DND-41 (cell line): ENCODE data around the gene SF3B6.

ENCODE experiments used
- ATAC-seq: fragments of 200-7000 bp; cut with Tn5 transposase; 3 replicates; pipeline ENCODE4 v1.9.1; 2021; ENCODE audit warnings: low read depth; ENCODE audit not compliant: insufficient read depth
- DNase-seq: peaks from one replicate; pipeline ENCODE4 v3.0.0-alpha.2; 2020
- H2AFZ ChIP-seq: 2 replicates; pipeline ENCODE4 v1.6.0; 2012; ENCODE audit warnings: low read depth, low read length
- H3K27ac ChIP-seq: 2 replicates; pipeline ENCODE4 v1.5.1; 2012; ENCODE audit warnings: low read length, inconsistent platforms
- H3K27me3 ChIP-seq: fragments of 200-600 bp; sonication (generic); 2 replicates; pipeline ENCODE4 v1.6.0; 2012; ENCODE audit warnings: low read length, mild to moderate bottlenecking, inconsistent platforms; ENCODE audit not compliant: insufficient read depth, poor library complexity
- H3K36me3 ChIP-seq: 2 replicates; pipeline ENCODE4 v1.5.1; 2012; ENCODE audit warnings: low read length, inconsistent platforms; ENCODE audit not compliant: insufficient read depth
- H3K4me1 ChIP-seq: 2 replicates; pipeline ENCODE4 v1.5.1; 2012; ENCODE audit warnings: mild to moderate bottlenecking, low read length; ENCODE audit not compliant: insufficient read depth
- H3K4me2 ChIP-seq: 2 replicates; pipeline ENCODE4 v1.6.0; 2012; ENCODE audit warnings: mild to moderate bottlenecking, moderate library complexity, low read length, inconsistent platforms; ENCODE audit not compliant: insufficient read depth
- H3K4me3 ChIP-seq, 2 experiments: fragments of 200-600 bp in 1 of 2; shearing (Covaris generic) in 1 of 2; 2 replicates each; pipeline ENCODE4 v1.5.1; 2012 to 2016; ENCODE audit warnings: inconsistent platforms in 2 of 2, low read length in 2 of 2, mild to moderate bottlenecking in 2 of 2, low read depth in 1 of 2, moderate library complexity in 1 of 2
- H3K79me2 ChIP-seq: 2 replicates; pipeline ENCODE4 v1.6.0; 2012; ENCODE audit warnings: low read length, inconsistent platforms; ENCODE audit not compliant: insufficient read depth
- H3K9ac ChIP-seq: 2 replicates; pipeline ENCODE4 v1.6.0; 2012; ENCODE audit warnings: low read depth, mild to moderate bottlenecking, inconsistent platforms, low read length, moderate library complexity
- H3K9me3 ChIP-seq: 2 replicates; pipeline ENCODE4 v1.5.1; 2012; ENCODE audit warnings: low read length, moderate library complexity, mild to moderate bottlenecking, inconsistent platforms; ENCODE audit not compliant: insufficient read depth, severe bottlenecking
- H4K20me1 ChIP-seq: 2 replicates; pipeline ENCODE4 v1.6.0; 2012; ENCODE audit warnings: low read length; ENCODE audit not compliant: insufficient read depth
- EZH2 ChIP-seq: IDR thresholded peaks from 3 replicates; pipeline ENCODE4 v1.6.1; 2012; ENCODE audit warnings: borderline replicate concordance, low read depth, mild to moderate bottlenecking, moderate library complexity, low read length, inconsistent platforms; ENCODE audit not compliant: severe bottlenecking
- TF ChIP-seq, protein P1 (sequence below): IDR thresholded peaks from 2 replicates; pipeline ENCODE4 v1.5.1; 2012; ENCODE audit warnings: borderline replicate concordance, low read length, moderate library complexity, mild to moderate bottlenecking; ENCODE audit not compliant: poor library complexity, severe bottlenecking; ENCODE audit errors: extremely low read depth

SF3B6 gene

DNA sequence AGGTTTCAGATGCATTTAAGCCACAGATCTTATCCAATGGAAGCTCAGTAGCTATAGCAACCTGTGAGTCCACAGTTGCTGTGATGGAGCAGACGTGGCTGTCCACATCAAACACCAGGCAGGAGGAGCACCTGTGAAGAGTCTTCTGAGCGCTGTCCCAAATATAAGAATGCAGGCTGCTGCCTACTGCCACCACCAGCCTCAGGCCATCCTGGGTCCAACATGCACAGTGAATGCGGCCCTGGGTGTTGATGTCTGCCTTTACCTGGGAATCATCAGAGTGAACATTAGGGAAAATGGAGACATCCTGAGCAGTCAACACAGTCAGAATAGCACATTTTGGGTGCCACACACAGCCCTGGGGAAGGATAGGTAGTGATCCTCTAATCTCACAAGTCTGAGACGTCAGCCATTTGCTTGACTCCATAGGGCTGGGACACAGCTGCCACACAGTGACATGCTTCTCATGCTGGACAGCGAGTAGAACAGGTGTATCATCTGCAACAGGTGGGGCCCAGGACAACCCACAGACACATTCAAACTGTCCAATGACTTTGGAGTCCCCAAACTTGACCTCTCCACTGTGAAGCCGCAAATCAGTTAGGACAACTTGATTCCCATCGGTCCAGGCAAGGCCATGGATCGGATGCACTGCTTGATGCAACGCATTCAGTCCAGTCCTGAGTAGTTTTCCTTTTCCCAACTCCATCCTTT, 37.2 kb downstream of the SF3B6 start:
- peaks cover 5% of the 10 kb centered on the region; the same call in 1 of the 2 replicates for H4K20me1 ChIP-seq
- H3K4me3 ChIP-seq: no peak overlapping the region
- no peaks in the 10 kb centered on the region for H3K9me3 ChIP-seq
- peaks cover 77% of the 10 kb centered on the region for H3K79me2 ChIP-seq
- TF ChIP-seq, protein P1, sequence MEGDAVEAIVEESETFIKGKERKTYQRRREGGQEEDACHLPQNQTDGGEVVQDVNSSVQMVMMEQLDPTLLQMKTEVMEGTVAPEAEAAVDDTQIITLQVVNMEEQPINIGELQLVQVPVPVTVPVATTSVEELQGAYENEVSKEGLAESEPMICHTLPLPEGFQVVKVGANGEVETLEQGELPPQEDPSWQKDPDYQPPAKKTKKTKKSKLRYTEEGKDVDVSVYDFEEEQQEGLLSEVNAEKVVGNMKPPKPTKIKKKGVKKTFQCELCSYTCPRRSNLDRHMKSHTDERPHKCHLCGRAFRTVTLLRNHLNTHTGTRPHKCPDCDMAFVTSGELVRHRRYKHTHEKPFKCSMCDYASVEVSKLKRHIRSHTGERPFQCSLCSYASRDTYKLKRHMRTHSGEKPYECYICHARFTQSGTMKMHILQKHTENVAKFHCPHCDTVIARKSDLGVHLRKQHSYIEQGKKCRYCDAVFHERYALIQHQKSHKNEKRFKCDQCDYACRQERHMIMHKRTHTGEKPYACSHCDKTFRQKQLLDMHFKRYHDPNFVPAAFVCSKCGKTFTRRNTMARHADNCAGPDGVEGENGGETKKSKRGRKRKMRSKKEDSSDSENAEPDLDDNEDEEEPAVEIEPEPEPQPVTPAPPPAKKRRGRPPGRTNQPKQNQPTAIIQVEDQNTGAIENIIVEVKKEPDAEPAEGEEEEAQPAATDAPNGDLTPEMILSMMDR: no peak
- TF ChIP-seq EZH2: no peak
- ATAC-seq (no peak), DNase-seq (no peak)
- peaks cover 14% of the 10 kb centered on the region; the same call in 1 of the 2 replicates for H3K4me1 ChIP-seq
- no peak overlapping the region for H3K9ac ChIP-seq
- H3K36me3 ChIP-seq: peaks cover 36% of the 10 kb centered on the region
- no peak overlapping the region for H2AFZ ChIP-seq
- no peaks in the 10 kb centered on the region for H3K27me3 ChIP-seq
- no peak overlapping the region for H3K4me2 ChIP-seq
- no peak overlapping the region for H3K27ac ChIP-seq

DNA sequence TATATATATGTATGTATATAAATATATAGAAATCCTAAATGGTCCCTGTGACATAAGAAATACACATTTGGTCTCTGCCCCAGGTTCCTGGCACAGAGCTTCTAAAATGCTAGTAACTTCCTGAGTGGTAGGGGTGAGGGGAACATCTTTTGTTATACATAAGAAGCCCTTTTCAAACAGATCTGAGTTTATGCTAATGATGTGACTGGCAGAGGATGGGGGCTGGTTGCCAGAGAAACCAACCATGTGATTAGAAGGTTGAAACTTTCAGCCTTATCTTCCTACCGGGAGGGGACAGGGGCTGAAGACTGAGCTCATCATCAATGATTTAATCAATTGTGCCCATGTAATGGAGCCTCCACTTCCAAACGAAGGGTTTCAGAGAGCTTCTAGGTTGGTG, 49.9 kb downstream of the SF3B6 start:
- Histone ChIP-seq H3K4me2 (no peak overlapping the region), H3K4me3 (no peak overlapping the region), H3K27ac (no peak overlapping the region), H3K79me2 (0 out of 2 replicates have a peak, but pooled peaks cover 2% of the 10 kb centered on the region), H3K9ac (no peak overlapping the region), H2AFZ (no peak overlapping the region), H4K20me1 (peaks cover 11% of the 10 kb centered on the region), H3K4me1 (no peaks in the 10 kb centered on the region), H3K27me3 (no peaks in the 10 kb centered on the region), H3K9me3 (no peaks in the 10 kb centered on the region), H3K36me3 (peaks cover 73% of the 10 kb centered on the region)
- DNase-seq (no peak), ATAC-seq (no peak)
- no peak for TF ChIP-seq EZH2
- TF ChIP-seq, protein P1: no peak

- H3K4me1 ChIP-seq: no peaks in the 10 kb centered on the region
- H3K27ac ChIP-seq: no peak overlapping the region
- peaks cover 63% of the 10 kb centered on the region for H3K36me3 ChIP-seq
- H3K79me2 ChIP-seq: 0 out of 2 replicates have a peak, but pooled peaks cover 2% of the 10 kb centered on the region
- no peak for TF ChIP-seq EZH2
- no peaks in the 10 kb centered on the region for H3K9me3 ChIP-seq
- DNase-seq (no peak), ATAC-seq (no peak)
- no peaks in the 10 kb centered on the region for H3K27me3 ChIP-seq
- H3K4me3 ChIP-seq: no peak overlapping the region
- H3K9ac ChIP-seq: no peak overlapping the region
- no peak overlapping the region for H3K4me2 ChIP-seq
- H4K20me1 ChIP-seq: peaks cover 11% of the 10 kb centered on the region
- H2AFZ ChIP-seq: no peak overlapping the region
These were observed 51.0 kb downstream of the SF3B6 start for GRCh38 chr2:24024996-24025663.

GRCh38 chr2:24024018-24024417, 52.1 kb downstream of the SF3B6 start:
- H3K9me3 ChIP-seq: no peaks in the 10 kb centered on the region
- no peak overlapping the region for H3K27ac ChIP-seq
- TF ChIP-seq, protein P1: peak; percentile 21
- no peak for TF ChIP-seq EZH2
- H3K4me1 ChIP-seq: no peaks in the 10 kb centered on the region
- no peak overlapping the region for H2AFZ ChIP-seq
- DNase-seq (no peak), ATAC-seq (no peak)
- H4K20me1 ChIP-seq: peaks cover 11% of the 10 kb centered on the region
- H3K4me3 ChIP-seq: no peak overlapping the region
- no peak overlapping the region for H3K4me2 ChIP-seq
- peaks cover 52% of the 10 kb centered on the region for H3K36me3 ChIP-seq
- no peaks in the 10 kb centered on the region for H3K79me2 ChIP-seq
- no peak overlapping the region for H3K9ac ChIP-seq
- H3K27me3 ChIP-seq: no peaks in the 10 kb centered on the region
